CD14-positive monocyte (primary cell): ENCODE results near the gene IL17D. TPM values are rescaled to one million over a fixed set of nuclear protein-coding genes. Genes with fewer than 3 reads are reported as not detected.

Source experiments
- DNase-seq, 3 donors: peaks; one replicate each; pipeline ENCODE4 v3.0.0-alpha.2; 2011 to 2022
- H2AFZ ChIP-seq: 2 replicates; pipeline ENCODE4 v1.6.0; 2012; ENCODE audit warnings: mild to moderate bottlenecking, low read depth, low read length, inconsistent platforms; ENCODE audit not compliant: insufficient read depth, poor library complexity, severe bottlenecking
- H3K27ac ChIP-seq, 2 donors: 1 replicate in 1 of 2; 2 replicates in 1 of 2; pipeline ENCODE4 v1.5.1; 2012 to 2013; ENCODE audit warnings: low read length in 2 of 2, control low read depth in 1 of 2, inconsistent platforms in 1 of 2, low read depth in 1 of 2, mild to moderate bottlenecking in 1 of 2
- H3K27me3 ChIP-seq, 2 donors: one replicate each; pipeline versions ENCODE4 v1.6.0 to v1.6.1; 2011 to 2013; ENCODE audit warnings: low read length in 2 of 2; ENCODE audit not compliant: control insufficient read depth in 2 of 2, insufficient read depth in 2 of 2
- H3K36me3 ChIP-seq, 2 donors: replicated peaks in 1 of 2; 1 replicate in 1 of 2; 2 replicates in 1 of 2; pipeline versions ENCODE4 v1.5.1 to v1.6.1; 2012 to 2013; ENCODE audit warnings: low read length in 2 of 2, control low read depth in 1 of 2, inconsistent platforms in 1 of 2, mild to moderate bottlenecking in 1 of 2; ENCODE audit not compliant: insufficient read depth in 2 of 2, control insufficient read depth in 1 of 2
- H3K4me1 ChIP-seq, 2 donors: 1 replicate in 1 of 2; 2 replicates in 1 of 2; pipeline versions ENCODE4 v1.5.1 to v1.6.1; 2012 to 2013; ENCODE audit warnings: low read length in 2 of 2, control low read depth in 1 of 2, inconsistent platforms in 1 of 2, mild to moderate bottlenecking in 1 of 2, moderate library complexity in 1 of 2; ENCODE audit not compliant: insufficient read depth in 2 of 2, control insufficient read depth in 1 of 2
- H3K4me2 ChIP-seq: replicated peaks from 2 replicates; pipeline ENCODE3; 2012; ENCODE audit warnings: low read length, moderate library complexity, mild to moderate bottlenecking; ENCODE audit not compliant: poor library complexity, severe bottlenecking; ENCODE audit errors: extremely low read depth
- H3K4me3 ChIP-seq, 3 experiments: fragments of 200-600 bp in 1 of 3; sonication (generic) in 1 of 3; replicated peaks in 1 of 3; 1 replicate in 2 of 3; 2 replicates in 1 of 3; pipeline ENCODE4 v1.5.1; 2011 to 2013; ENCODE audit warnings: low read length in 3 of 3, mild to moderate bottlenecking in 3 of 3, control low read depth in 2 of 3, low read depth in 2 of 3, inconsistent platforms in 1 of 3, moderate library complexity in 1 of 3
- H3K79me2 ChIP-seq: 2 replicates; pipeline ENCODE4 v1.6.0; 2012; ENCODE audit warnings: mild to moderate bottlenecking, control low read depth, inconsistent platforms, low read length, moderate library complexity; ENCODE audit not compliant: insufficient read depth
- H3K9ac ChIP-seq: 2 replicates; pipeline ENCODE4 v1.6.0; 2017; ENCODE audit warnings: low read length, mild to moderate bottlenecking; ENCODE audit not compliant: insufficient read depth, poor library complexity, severe bottlenecking
- H3K9me3 ChIP-seq, 2 donors: replicated peaks in 1 of 2; 1 replicate in 1 of 2; 2 replicates in 1 of 2; pipeline versions ENCODE4 v1.5.1 to v1.6.1; 2012 to 2013; ENCODE audit warnings: low read length in 2 of 2, control low read depth in 1 of 2; ENCODE audit not compliant: control insufficient read depth in 1 of 2, insufficient read depth in 1 of 2
- H4K20me1 ChIP-seq: 2 replicates; pipeline ENCODE4 v1.6.0; 2012; ENCODE audit warnings: mild to moderate bottlenecking, low read length, control low read depth, moderate library complexity; ENCODE audit not compliant: insufficient read depth
- H3K27ac Mint-ChIP-seq, 7 donors: one replicate each; pipeline ENCODE4 v1.8.0; 2020; ENCODE audit warnings: mild to moderate bottlenecking in 7 of 7, mixed read lengths in 7 of 7, moderate library complexity in 6 of 7, inconsistent platforms in 2 of 7
- H3K27me3 Mint-ChIP-seq, 3 donors: one replicate each; pipeline ENCODE4 v1.8.0; 2021 to 2022; ENCODE audit warnings: low read depth in 3 of 3, mild to moderate bottlenecking in 3 of 3, mixed read lengths in 3 of 3, moderate library complexity in 3 of 3, inconsistent platforms in 1 of 3
- H3K36me3 Mint-ChIP-seq, 2 donors: one replicate each; pipeline ENCODE4 v1.8.0; 2020; ENCODE audit warnings: mixed read lengths in 2 of 2, inconsistent platforms in 1 of 2, mild to moderate bottlenecking in 1 of 2
- H3K4me1 Mint-ChIP-seq: one replicate; pipeline ENCODE4 v1.8.0; 2020; ENCODE audit warnings: mild to moderate bottlenecking, mixed read lengths
- H3K4me3 Mint-ChIP-seq, 2 donors: one replicate each; pipeline ENCODE4 v1.8.0; 2020; ENCODE audit warnings: mild to moderate bottlenecking in 2 of 2, mixed read lengths in 2 of 2, moderate library complexity in 1 of 2
- H3K9me3 Mint-ChIP-seq, 7 donors: one replicate each; pipeline ENCODE4 v1.8.0; 2020 to 2022; ENCODE audit warnings: mixed read lengths in 7 of 7, mild to moderate bottlenecking in 6 of 7, moderate library complexity in 6 of 7, inconsistent platforms in 2 of 7
- WGBS: methylation state at CpG from one replicate; pipeline ENCODE4 v1.1.5; 2013; ENCODE audit warnings: missing lambda C conversion rate; ENCODE audit not compliant: insufficient coverage; 5-methylcytosine and 5-hydroxymethylcytosine counted together
- intact Hi-C, 2 donors: fragments of 100-400 bp; cut with micrococcal nuclease; formaldehyde crosslinking; loops; one replicate each; pipeline versions ENCODE4 v1.15.0 to v1.15.1; 2023
- polyA plus RNA-seq, 3 donors: library from polyadenylated mRNA; depleted of rRNA in 1 of 3; unstranded in 2 of 3; stranded (reverse) in 1 of 3; fragments of 300-500 nt in 2 of 3; fragments of >200 nt in 1 of 3; fragmentation: Illumina TruSeq in 2 of 3; gene quantifications; 1 replicate in 2 of 3; 2 replicates in 1 of 3; pipeline ENCODE4 v1.2.3, GENCODE V29; 2012 to 2021
- TF ChIP-seq, protein P1 (sequence below): fragments of 200-600 bp; IDR thresholded peaks from one replicate; pipeline ENCODE4 v1.8.0; 2022; ENCODE audit warnings: antibody characterized with exemption, mild to moderate bottlenecking

The IL17D gene
- polyA plus RNA-seq, 3 donors, result not detected

GRCh38 chr13:20749377-20749776 is 45.9 kb downstream of the IL17D start:
- H3K36me3 ChIP-seq, result peaks cover 0 to 5% of the 10 kb centered on the region in 2 donors
- TF ChIP-seq, protein P1, sequence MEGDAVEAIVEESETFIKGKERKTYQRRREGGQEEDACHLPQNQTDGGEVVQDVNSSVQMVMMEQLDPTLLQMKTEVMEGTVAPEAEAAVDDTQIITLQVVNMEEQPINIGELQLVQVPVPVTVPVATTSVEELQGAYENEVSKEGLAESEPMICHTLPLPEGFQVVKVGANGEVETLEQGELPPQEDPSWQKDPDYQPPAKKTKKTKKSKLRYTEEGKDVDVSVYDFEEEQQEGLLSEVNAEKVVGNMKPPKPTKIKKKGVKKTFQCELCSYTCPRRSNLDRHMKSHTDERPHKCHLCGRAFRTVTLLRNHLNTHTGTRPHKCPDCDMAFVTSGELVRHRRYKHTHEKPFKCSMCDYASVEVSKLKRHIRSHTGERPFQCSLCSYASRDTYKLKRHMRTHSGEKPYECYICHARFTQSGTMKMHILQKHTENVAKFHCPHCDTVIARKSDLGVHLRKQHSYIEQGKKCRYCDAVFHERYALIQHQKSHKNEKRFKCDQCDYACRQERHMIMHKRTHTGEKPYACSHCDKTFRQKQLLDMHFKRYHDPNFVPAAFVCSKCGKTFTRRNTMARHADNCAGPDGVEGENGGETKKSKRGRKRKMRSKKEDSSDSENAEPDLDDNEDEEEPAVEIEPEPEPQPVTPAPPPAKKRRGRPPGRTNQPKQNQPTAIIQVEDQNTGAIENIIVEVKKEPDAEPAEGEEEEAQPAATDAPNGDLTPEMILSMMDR, result no peak
- H3K27ac ChIP-seq, result no peak overlapping the region
- Mint-ChIP-seq H3K4me1 (no peaks in the 10 kb centered on the region), H3K9me3 (peaks cover 32 to 63% (median 51%) of the 10 kb centered on the region in 7 donors), H3K4me3 (no peak overlapping the region), H3K36me3 (peaks cover 5 to 11% of the 10 kb centered on the region in 2 donors), H3K27me3 (peaks cover 0 to 1% (median 0%) of the 10 kb centered on the region in 3 donors), H3K27ac (peak overlapping the region in 1 of 7 donors; percentile 11)
- H3K9ac ChIP-seq, result no peak overlapping the region
- no peak overlapping the region for H3K4me3 ChIP-seq
- no peaks in the 10 kb centered on the region for H3K79me2 ChIP-seq
- H3K4me1 ChIP-seq, result no peaks in the 10 kb centered on the region
- H3K9me3 ChIP-seq, result peaks cover 16 to 24% of the 10 kb centered on the region in 2 donors
- H3K27me3 ChIP-seq, result no peaks in the 10 kb centered on the region
- no CpG with 5 or more reads among the region's 1 CpG for WGBS
- no peak overlapping the region for H3K4me2 ChIP-seq
- no peak for DNase-seq
- no peak overlapping the region for H2AFZ ChIP-seq
- intact Hi-C loops, result no loop called here
- no peaks in the 10 kb centered on the region for H4K20me1 ChIP-seq

- Histone ChIP-seq H3K4me2 (no peak overlapping the region), H3K27ac (no peak overlapping the region), H3K4me3 (no peak overlapping the region), H3K79me2 (no peaks in the 10 kb centered on the region), H3K4me1 (no peaks in the 10 kb centered on the region), H4K20me1 (no peaks in the 10 kb centered on the region), H3K9ac (no peak overlapping the region), H2AFZ (no peak overlapping the region), H3K9me3 (peaks cover 24 to 43% of the 10 kb centered on the region in 2 donors), H3K36me3 (peaks cover 0 to 15% of the 10 kb centered on the region in 2 donors), H3K27me3 (no peaks in the 10 kb centered on the region)
- TF ChIP-seq, protein P1, result no peak
- intact Hi-C loops, result no loop called here
- no peak for DNase-seq
- H3K27ac Mint-ChIP-seq, result no peak overlapping the region
- no peaks in the 10 kb centered on the region for H3K4me1 Mint-ChIP-seq
- H3K9me3 Mint-ChIP-seq, result peaks cover 36 to 68% (median 55%) of the 10 kb centered on the region in 7 donors
- H3K36me3 Mint-ChIP-seq, result peaks cover 20 to 33% of the 10 kb centered on the region in 2 donors
- peaks cover 0 to 1% (median 0%) of the 10 kb centered on the region in 3 donors for H3K27me3 Mint-ChIP-seq
- no peak overlapping the region for H3K4me3 Mint-ChIP-seq
These were observed 50.5 kb downstream of the IL17D start for GRCh38 chr13:20754009-20754408.
